Esophagus squamous epithelium (tissue), 5 donors: Measurements from ENCODE around the gene CLIC1. TPM values are rescaled to one million over a fixed set of nuclear protein-coding genes. Genes with fewer than 3 reads are reported as not detected.

Experiments used
- DNase-seq: peaks from one replicate; lab custom pipeline; 2025; lab: John Stamatoyannopoulos, UW
- H3K27ac ChIP-seq, 4 donors: fragments of 200-600 bp; sonication (generic); one replicate each; pipeline ENCODE4 v1.5.1; 2016 to 2019; ENCODE audit warnings: mild to moderate bottlenecking in 1 of 4
- H3K27me3 ChIP-seq, 4 donors: fragments of 200-600 bp; sonication (generic); 1 replicate in 3 of 4; 2 replicates in 1 of 4; pipeline versions ENCODE4 v1.5.1 to v1.6.0; 2017 to 2021; ENCODE audit warnings: antibody characterized with exemption in 1 of 4
- H3K36me3 ChIP-seq, 3 donors: fragments of 200-600 bp; sonication (generic); one replicate each; pipeline ENCODE4 v1.5.1; 2016 to 2019
- H3K4me1 ChIP-seq, 3 donors: fragments of 200-600 bp; sonication (generic); one replicate each; pipeline ENCODE4 v1.5.1; 2017 to 2019
- H3K4me3 ChIP-seq, 4 donors: fragments of 200-600 bp; sonication (generic); 1 replicate in 3 of 4; 2 replicates in 1 of 4; pipeline ENCODE4 v1.5.1; 2016 to 2019; ENCODE audit warnings: mild to moderate bottlenecking in 2 of 4, moderate library complexity in 1 of 4
- H3K9me3 ChIP-seq, 3 donors: fragments of 200-600 bp; sonication (generic); one replicate each; pipeline ENCODE4 v1.5.1; 2016 to 2019
- CTCF ChIP-seq, 6 experiments: fragments of 450-650 bp in 4 of 6; fragments of 200-600 bp in 2 of 6; sonication (generic) in 2 of 6; IDR thresholded peaks; one replicate each; pipeline ENCODE4 v1.5.1; 2016 to 2019; ENCODE audit warnings: antibody characterized with exemption in 6 of 6, mild to moderate bottlenecking in 4 of 6, moderate library complexity in 4 of 6
- POLR2A ChIP-seq, 4 donors: fragments of 450-650 bp; IDR thresholded peaks; one replicate each; pipeline ENCODE4 v1.6.1; 2017; ENCODE audit warnings: antibody characterized with exemption in 4 of 4, mild to moderate bottlenecking in 4 of 4, moderate library complexity in 3 of 4
- WGBS, 2 donors: methylation state at CpG; one replicate each; pipeline ENCODE4 v1.1.5; 2018; 5-methylcytosine and 5-hydroxymethylcytosine counted together
- intact Hi-C: fragments of 100-400 bp; cut with DNase I; formaldehyde crosslinking; loops from one replicate; pipeline ENCODE4 v1.15.0; 2022
- total RNA-seq, 4 donors: library from RNA; depleted of rRNA; stranded (reverse); fragments of >200 nt; gene quantifications; one replicate each; pipeline ENCODE4 v1.1.0, GENCODE V29; 2016
- donor health status: DM: yes; HTN: yes; CAD: no.

Gene CLIC1
- total RNA-seq, 4 donors from 2014 or later, result 289 to 440 (median 365) TPM

- WGBS, 2 donors, result 0 to 1% methylated on average over 10 of the region's 10 CpGs
- Histone ChIP-seq H3K27me3 (no peaks in the 10 kb centered on the region), H3K9me3 (no peaks in the 10 kb centered on the region), H3K4me3 (peak overlapping the region; percentile 64 to 96 (median 81)), H3K27ac (peak overlapping the region; percentile 96 to 99 (median 99)), H3K36me3 (peaks cover 0 to 38% (median 4%) of the 10 kb centered on the region in 3 donors), H3K4me1 (peaks cover 14 to 48% (median 21%) of the 10 kb centered on the region in 3 donors)
- no peak for DNase-seq
- no peak for TF ChIP-seq CTCF (IDR thresholded peaks at IDR 0.05)
- TF ChIP-seq POLR2A (IDR thresholded peaks at IDR 0.05), result no peak
- intact Hi-C loops, result no loop called here
Measured at GRCh38 chr6:31702405-31702818, 33.9 kb downstream of the CLIC1 start.

GRCh38 chr6:31701666-31702404 lies 34.5 kb downstream of the CLIC1 start:
- no peak for TF ChIP-seq CTCF (IDR thresholded peaks at IDR 0.05)
- TF ChIP-seq POLR2A (IDR thresholded peaks at IDR 0.05), result no peak
- WGBS, 2 donors, result 21 to 39% methylated on average over 4 to 7 of the region's 7 CpGs
- peak overlapping the region; percentile 64 to 96 (median 81) for H3K4me3 ChIP-seq
- H3K27me3 ChIP-seq, result no peaks in the 10 kb centered on the region
- intact Hi-C loops, result no loop called here
- H3K36me3 ChIP-seq, result peaks cover 0 to 44% (median 5%) of the 10 kb centered on the region in 3 donors
- no peak for DNase-seq
- H3K9me3 ChIP-seq, result no peaks in the 10 kb centered on the region
- peaks cover 14 to 48% (median 21%) of the 10 kb centered on the region in 3 donors for H3K4me1 ChIP-seq
- H3K27ac ChIP-seq, result peak overlapping the region in 3 of 4 donors; percentile 96 to 99 (median 99)

- WGBS, 2 donors, result 82 to 84% methylated on average over 5 of the region's 5 CpGs
- intact Hi-C loops, result no loop called here
- H3K27me3 ChIP-seq, result no peaks in the 10 kb centered on the region
- peak overlapping the region in 1 of 4 donors; percentile 99 for H3K27ac ChIP-seq
- no peak overlapping the region for H3K4me3 ChIP-seq
- H3K9me3 ChIP-seq, result no peaks in the 10 kb centered on the region
- TF ChIP-seq POLR2A (IDR thresholded peaks at IDR 0.05) (no peak), CTCF (IDR thresholded peaks at IDR 0.05) (no peak)
- no peak for DNase-seq
- peaks cover 0 to 54% (median 14%) of the 10 kb centered on the region in 3 donors for H3K36me3 ChIP-seq
- peaks cover 14 to 48% (median 21%) of the 10 kb centered on the region in 3 donors for H3K4me1 ChIP-seq
Measured at GRCh38 chr6:31700740-31701401, 35.5 kb downstream of the CLIC1 start.

- H3K9me3 ChIP-seq, result no peaks in the 10 kb centered on the region
- peaks cover 9 to 87% (median 39%) of the 10 kb centered on the region in 3 donors for H3K36me3 ChIP-seq
- intact Hi-C loops, result no loop called here
- peaks cover 14 to 39% (median 17%) of the 10 kb centered on the region in 3 donors for H3K4me1 ChIP-seq
- no peak overlapping the region for H3K27ac ChIP-seq
- no peak for DNase-seq
- H3K4me3 ChIP-seq, result no peak overlapping the region
- WGBS, 2 donors, result 12 to 49% methylated on average over 3 of the region's 3 CpGs
- no peaks in the 10 kb centered on the region for H3K27me3 ChIP-seq
- no peak for TF ChIP-seq CTCF (IDR thresholded peaks at IDR 0.05)
- no peak for TF ChIP-seq POLR2A (IDR thresholded peaks at IDR 0.05)
Measured at GRCh38 chr6:31697555-31697954, 38.8 kb downstream of the CLIC1 start.

- intact Hi-C loops, result no loop called here
- H3K27ac ChIP-seq, result no peak overlapping the region
- WGBS, 2 donors, result 91 to 100% methylated on average over 4 to 6 of the region's 6 CpGs
- peaks cover 0 to 8% (median 0%) of the 10 kb centered on the region in 3 donors for H3K4me1 ChIP-seq
- no peak for DNase-seq
- peaks cover 27 to 99% (median 63%) of the 10 kb centered on the region in 3 donors for H3K36me3 ChIP-seq
- H3K4me3 ChIP-seq, result no peak overlapping the region
- no peaks in the 10 kb centered on the region for H3K9me3 ChIP-seq
- TF ChIP-seq POLR2A (IDR thresholded peaks at IDR 0.05) (no peak), CTCF (IDR thresholded peaks at IDR 0.05) (no peak)
- no peaks in the 10 kb centered on the region for H3K27me3 ChIP-seq
Measured at GRCh38 chr6:31693535-31693934, 42.8 kb downstream of the CLIC1 start.
